Stimulated activated memory B cell treated with anti-CD40 and anti-IgM and Interleukin-4, amounts not matched to agents 10 μg/mL and 1 μg/mL and 100 μg/mL, for 72 hours (primary cell): ENCODE measurements around the gene RNLS.
"Not testable (repeated sequence)": the region's sequence is repeated elsewhere in the genome, so short reads cannot be mapped to it uniquely, and the experiment has no call there.

Experiments used
- ATAC-seq: fragments of 150-1000 bp; cut with Tn5 transposase; 2 replicates; pipeline ENCODE4 v1.10.0; 2021
- H3K27ac Mint-ChIP-seq: one replicate; pipeline ENCODE4 v1.8.0; 2022; ENCODE audit warnings: mild to moderate bottlenecking, mixed read lengths
- H3K27me3 Mint-ChIP-seq: one replicate; pipeline ENCODE4 v1.8.0; 2022; ENCODE audit warnings: mixed read lengths
- H3K36me3 Mint-ChIP-seq: one replicate; pipeline ENCODE4 v1.8.0; 2022; ENCODE audit warnings: mixed read lengths
- H3K4me1 Mint-ChIP-seq: one replicate; pipeline ENCODE4 v1.8.0; 2022; ENCODE audit warnings: mixed read lengths
- H3K4me3 Mint-ChIP-seq: one replicate; pipeline ENCODE4 v1.8.0; 2022; ENCODE audit warnings: mild to moderate bottlenecking, moderate library complexity, mixed read lengths
- H3K9me3 Mint-ChIP-seq: one replicate; pipeline ENCODE4 v1.8.0; 2022; ENCODE audit warnings: mixed read lengths

Gene RNLS

GRCh38 chr10:88489107-88489506 lies 94.0 kb downstream of the RNLS start:
- Mint-ChIP-seq H3K36me3 (peaks cover 5% of the 10 kb centered on the region), H3K9me3 (peaks cover 4% of the 10 kb centered on the region), H3K27ac (no peak overlapping the region), H3K27me3 (no peaks in the 10 kb centered on the region), H3K4me1 (peaks cover 17% of the 10 kb centered on the region), H3K4me3 (no peak overlapping the region)
- no peak for ATAC-seq

- not testable (repeated sequence) for H3K4me3 Mint-ChIP-seq, H3K27ac Mint-ChIP-seq, ATAC-seq, H3K4me1 Mint-ChIP-seq, H3K27me3 Mint-ChIP-seq
- peaks cover 11% of the 10 kb centered on the region for H3K9me3 Mint-ChIP-seq
- peaks cover 11% of the 10 kb centered on the region for H3K36me3 Mint-ChIP-seq
Observed at GRCh38 chr10:88486816-88487215, 96.3 kb downstream of the RNLS start.

GRCh38 chr10:88482220-88482619 lies 100.9 kb downstream of the RNLS start:
- Mint-ChIP-seq H3K36me3 (peaks cover 11% of the 10 kb centered on the region), H3K9me3 (peaks cover 11% of the 10 kb centered on the region), H3K27me3 (no peaks in the 10 kb centered on the region), H3K4me1 (no peaks in the 10 kb centered on the region), H3K4me3 (no peak overlapping the region), H3K27ac (no peak overlapping the region)
- ATAC-seq, result no peak

- Mint-ChIP-seq H3K4me1 (no peaks in the 10 kb centered on the region), H3K9me3 (peaks cover 7% of the 10 kb centered on the region), H3K27me3 (no peaks in the 10 kb centered on the region), H3K4me3 (no peak overlapping the region), H3K27ac (no peak overlapping the region), H3K36me3 (peaks cover 6% of the 10 kb centered on the region)
- no peak for ATAC-seq
Observed at GRCh38 chr10:88478256-88478655, 104.9 kb downstream of the RNLS start.

GRCh38 chr10:88477343-88478085 lies 105.6 kb downstream of the RNLS start:
- Mint-ChIP-seq H3K27ac (no peak overlapping the region), H3K9me3 (peaks cover 4% of the 10 kb centered on the region), H3K4me3 (no peak overlapping the region), H3K4me1 (no peaks in the 10 kb centered on the region), H3K27me3 (no peaks in the 10 kb centered on the region), H3K36me3 (peaks cover under 1% of the 10 kb centered on the region)
- no peak for ATAC-seq

DNA sequence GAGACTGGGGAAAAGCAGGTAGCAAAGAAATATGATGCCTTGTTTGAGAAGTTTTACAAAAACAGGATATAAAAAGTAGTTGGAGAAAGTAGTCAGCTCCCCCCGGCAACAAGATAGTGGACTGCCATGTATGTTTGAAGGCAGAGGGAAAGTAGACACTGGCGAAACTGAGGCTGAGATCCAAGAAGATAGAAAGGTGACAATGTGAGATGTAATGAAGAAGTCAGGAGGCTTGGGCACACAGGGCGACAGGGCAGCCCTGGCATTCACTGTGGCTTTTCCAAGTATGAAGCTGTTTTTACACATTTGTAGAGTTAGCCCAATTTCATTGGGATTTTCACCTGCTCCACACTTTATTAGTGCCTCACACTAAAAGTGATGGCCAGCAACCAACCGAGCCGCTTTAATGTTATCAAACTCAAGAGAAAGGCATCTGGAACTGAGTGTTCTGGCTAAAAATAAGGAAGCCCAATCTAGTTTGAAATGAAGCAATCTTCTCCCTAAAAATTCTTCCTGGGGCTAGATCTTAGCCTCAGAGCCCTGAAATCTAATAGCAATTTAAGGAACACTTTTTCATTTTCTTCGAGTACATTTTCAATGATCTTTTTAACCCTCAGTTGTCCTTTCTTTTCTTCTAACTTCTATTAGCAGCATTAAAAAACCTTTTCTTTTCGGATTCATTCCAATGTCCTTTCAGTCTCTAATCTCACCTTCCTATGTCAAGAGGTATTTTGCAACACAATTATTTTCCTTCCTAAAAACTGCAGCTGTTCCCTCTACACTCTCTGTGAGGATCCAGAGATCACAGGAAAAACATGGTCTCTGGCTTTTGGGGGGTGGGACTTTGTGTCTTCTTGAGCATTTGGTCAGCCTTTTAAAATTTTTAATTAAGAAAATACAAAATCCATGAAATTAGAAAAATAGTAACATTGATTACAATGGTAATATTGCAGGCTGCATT lies 108.0 kb downstream of the RNLS start:
- Mint-ChIP-seq H3K27ac (no peak overlapping the region), H3K4me1 (no peaks in the 10 kb centered on the region), H3K9me3 (no peaks in the 10 kb centered on the region), H3K36me3 (no peaks in the 10 kb centered on the region), H3K4me3 (no peak overlapping the region), H3K27me3 (no peaks in the 10 kb centered on the region)
- no peak for ATAC-seq

DNA sequence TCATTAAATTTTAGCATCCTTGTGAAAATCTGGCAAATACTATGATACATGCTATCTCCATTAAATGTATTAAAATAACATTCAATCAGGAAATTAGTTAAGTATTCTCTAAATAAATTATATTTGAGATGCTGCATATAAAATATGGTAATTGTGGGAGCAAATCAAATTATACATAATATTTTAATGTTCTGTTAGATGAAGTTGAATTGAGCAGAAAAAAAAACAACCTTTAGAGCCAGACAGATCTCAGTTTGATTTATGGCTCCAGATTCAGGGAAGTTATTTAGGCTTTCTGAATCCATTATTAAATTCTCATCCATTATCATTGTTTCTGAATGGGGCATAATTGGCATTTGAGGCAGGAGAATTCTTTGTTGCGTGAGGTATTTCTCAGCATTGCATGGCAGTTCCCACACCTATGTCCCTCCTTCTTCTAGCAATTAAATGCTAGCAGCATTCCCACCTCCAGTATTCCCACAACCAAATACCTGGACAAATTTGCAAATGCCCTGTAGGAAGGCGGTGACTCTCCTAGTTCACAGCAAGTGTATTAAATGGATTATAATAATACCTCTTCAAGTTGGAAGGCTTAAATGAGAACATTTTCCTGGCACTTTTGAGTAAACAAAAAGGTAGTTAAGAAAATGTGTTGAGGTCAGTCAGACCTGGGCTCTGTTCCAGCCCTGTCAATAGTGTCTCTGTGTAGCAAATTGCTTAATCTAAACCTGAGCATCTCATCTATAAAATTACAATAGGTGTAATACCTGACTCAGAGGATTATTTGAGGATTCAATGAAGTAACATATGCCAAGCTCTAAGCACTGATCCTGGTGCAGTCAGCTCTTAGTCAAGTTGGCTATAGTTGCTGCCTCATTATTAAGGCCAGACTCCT lies 108.9 kb downstream of the RNLS start:
- Mint-ChIP-seq H3K4me3 (no peak overlapping the region), H3K4me1 (no peaks in the 10 kb centered on the region), H3K27ac (no peak overlapping the region), H3K9me3 (no peaks in the 10 kb centered on the region), H3K36me3 (no peaks in the 10 kb centered on the region), H3K27me3 (no peaks in the 10 kb centered on the region)
- no peak for ATAC-seq

GRCh38 chr10:88472540-88472939 lies 110.6 kb downstream of the RNLS start:
- Mint-ChIP-seq H3K36me3 (no peaks in the 10 kb centered on the region), H3K27ac (no peak overlapping the region), H3K4me3 (no peak overlapping the region), H3K27me3 (no peaks in the 10 kb centered on the region), H3K9me3 (no peaks in the 10 kb centered on the region), H3K4me1 (no peaks in the 10 kb centered on the region)
- ATAC-seq, result no peak

- Mint-ChIP-seq H3K9me3 (no peaks in the 10 kb centered on the region), H3K27me3 (no peaks in the 10 kb centered on the region), H3K4me3 (no peak overlapping the region), H3K4me1 (no peaks in the 10 kb centered on the region), H3K36me3 (no peaks in the 10 kb centered on the region), H3K27ac (no peak overlapping the region)
- ATAC-seq, result no peak
Observed at GRCh38 chr10:88471899-88472298, 111.2 kb downstream of the RNLS start.

DNA sequence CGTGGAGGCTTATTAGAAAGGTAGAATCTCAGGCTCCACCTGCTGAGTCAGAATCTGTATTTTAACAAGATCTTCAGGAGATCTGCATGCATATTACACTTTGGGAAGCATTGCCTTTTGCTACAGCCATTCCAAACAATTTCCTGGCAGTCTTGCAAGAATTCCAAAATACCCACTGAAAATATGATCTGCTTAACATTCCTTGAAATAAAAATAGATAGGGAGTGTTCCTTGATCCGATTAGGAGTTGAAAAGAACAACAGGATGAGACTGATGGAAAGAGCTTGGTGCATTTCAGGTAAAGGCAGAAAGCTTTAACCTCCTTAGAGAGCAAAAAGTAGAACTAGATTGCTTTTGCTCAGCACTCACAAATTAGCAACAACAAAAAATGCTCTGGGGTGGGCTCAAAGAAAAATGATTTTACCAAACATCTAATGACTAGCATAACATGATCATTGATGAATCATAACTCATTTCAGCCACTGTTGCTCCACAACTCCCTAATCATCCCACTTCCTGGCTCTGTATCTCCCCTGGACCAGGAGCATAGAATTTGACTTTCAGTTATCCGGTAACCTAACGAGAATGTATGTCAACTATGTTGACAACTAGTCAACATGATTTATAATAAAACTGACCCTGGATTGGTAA lies 115.2 kb downstream of the RNLS start:
- ATAC-seq, result no peak
- no peaks in the 10 kb centered on the region for H3K4me1 Mint-ChIP-seq
- no peak overlapping the region for H3K27ac Mint-ChIP-seq
- H3K4me3 Mint-ChIP-seq, result no peak overlapping the region
- H3K27me3 Mint-ChIP-seq, result no peaks in the 10 kb centered on the region
- no peaks in the 10 kb centered on the region for H3K36me3 Mint-ChIP-seq
- no peaks in the 10 kb centered on the region for H3K9me3 Mint-ChIP-seq

DNA sequence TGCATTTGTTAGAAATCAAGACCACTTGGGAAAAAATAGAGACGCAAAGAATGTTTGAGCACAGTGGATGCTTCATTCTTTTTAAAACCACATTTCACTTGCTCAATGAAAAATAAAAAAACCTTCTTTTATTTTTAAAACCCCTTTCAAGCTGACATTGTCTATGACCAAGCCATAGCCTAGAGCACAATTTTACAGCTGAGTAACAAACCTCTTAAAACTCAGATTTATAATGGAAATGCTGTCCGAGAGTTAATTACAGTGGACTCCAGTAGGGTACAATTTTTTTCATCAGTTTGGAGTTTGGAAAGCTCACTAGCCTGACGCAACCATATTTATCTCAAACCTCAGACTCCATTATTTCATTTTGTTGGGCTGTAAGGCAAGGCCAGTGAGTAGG lies 116.3 kb downstream of the RNLS start:
- Mint-ChIP-seq H3K27ac (no peak overlapping the region), H3K9me3 (no peaks in the 10 kb centered on the region), H3K36me3 (no peaks in the 10 kb centered on the region), H3K4me1 (no peaks in the 10 kb centered on the region), H3K4me3 (no peak overlapping the region), H3K27me3 (no peaks in the 10 kb centered on the region)
- no peak for ATAC-seq

DNA sequence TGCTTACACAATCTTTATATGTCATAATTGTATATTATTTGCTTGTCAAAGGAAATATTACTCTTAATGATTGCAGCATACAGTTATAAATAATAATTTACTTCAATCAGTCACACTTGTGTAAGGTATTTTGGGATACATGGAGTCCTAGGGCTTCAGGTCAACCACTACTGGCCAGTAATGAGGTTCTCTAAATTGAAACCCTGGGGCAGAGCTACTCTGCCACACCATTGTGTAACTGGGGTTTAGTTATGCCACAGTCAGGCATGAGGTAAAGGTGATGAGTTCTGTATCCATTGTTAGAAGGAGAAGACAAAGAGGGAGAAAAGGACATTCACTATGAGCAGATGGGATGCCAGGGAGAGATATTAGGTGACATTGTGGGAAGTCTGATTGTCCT lies 117.4 kb downstream of the RNLS start:
- no peaks in the 10 kb centered on the region for H3K9me3 Mint-ChIP-seq
- H3K27me3 Mint-ChIP-seq, result no peaks in the 10 kb centered on the region
- no peaks in the 10 kb centered on the region for H3K36me3 Mint-ChIP-seq
- no peak for ATAC-seq
- no peak overlapping the region for H3K4me3 Mint-ChIP-seq
- no peaks in the 10 kb centered on the region for H3K4me1 Mint-ChIP-seq
- no peak overlapping the region for H3K27ac Mint-ChIP-seq

DNA sequence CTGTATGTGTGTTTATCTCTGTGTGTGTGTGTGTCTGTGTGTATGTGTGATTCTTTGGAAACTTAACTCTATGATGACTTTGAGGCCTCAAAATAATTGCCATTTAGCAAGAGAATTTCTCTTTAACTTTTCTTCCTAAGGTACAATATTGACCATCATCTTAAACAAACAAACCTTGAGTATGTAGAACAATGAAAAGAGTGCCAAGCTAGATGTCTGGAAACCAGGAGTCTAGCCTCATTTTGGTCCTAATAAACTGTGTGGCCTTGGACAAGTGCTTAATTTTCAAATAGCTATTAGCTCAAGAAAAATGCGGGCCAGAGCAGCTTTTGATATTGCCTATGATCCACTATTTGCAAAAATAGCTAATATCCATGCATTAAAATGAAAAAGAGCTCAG lies 119.3 kb downstream of the RNLS start:
- H3K4me3 Mint-ChIP-seq, result no peak overlapping the region
- H3K4me1 Mint-ChIP-seq, result no peaks in the 10 kb centered on the region
- no peak overlapping the region for H3K27ac Mint-ChIP-seq
- no peaks in the 10 kb centered on the region for H3K9me3 Mint-ChIP-seq
- no peaks in the 10 kb centered on the region for H3K27me3 Mint-ChIP-seq
- ATAC-seq, result no peak
- no peaks in the 10 kb centered on the region for H3K36me3 Mint-ChIP-seq

DNA sequence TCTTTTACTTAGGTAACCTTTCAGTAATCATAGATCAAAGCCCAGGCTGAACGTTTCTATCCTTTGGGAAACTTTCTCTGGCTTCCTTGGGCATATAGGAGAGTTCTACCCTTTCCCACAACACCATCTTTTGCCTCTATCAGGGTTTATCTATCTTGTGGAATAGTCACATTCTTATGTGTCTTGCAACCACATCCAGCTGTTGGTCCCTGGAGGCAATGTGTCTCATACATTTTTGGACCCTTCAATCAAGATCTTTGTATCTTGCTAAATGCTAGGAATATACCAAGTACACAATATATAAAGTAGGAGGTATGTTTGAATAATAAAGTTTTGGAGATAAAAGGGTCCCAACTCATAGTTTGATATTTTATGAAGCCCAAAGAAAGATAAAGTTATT lies 121.7 kb downstream of the RNLS start:
- Mint-ChIP-seq H3K4me3 (no peak overlapping the region), H3K9me3 (no peaks in the 10 kb centered on the region), H3K4me1 (no peaks in the 10 kb centered on the region), H3K36me3 (no peaks in the 10 kb centered on the region), H3K27me3 (no peaks in the 10 kb centered on the region), H3K27ac (no peak overlapping the region)
- ATAC-seq, result no peak

DNA sequence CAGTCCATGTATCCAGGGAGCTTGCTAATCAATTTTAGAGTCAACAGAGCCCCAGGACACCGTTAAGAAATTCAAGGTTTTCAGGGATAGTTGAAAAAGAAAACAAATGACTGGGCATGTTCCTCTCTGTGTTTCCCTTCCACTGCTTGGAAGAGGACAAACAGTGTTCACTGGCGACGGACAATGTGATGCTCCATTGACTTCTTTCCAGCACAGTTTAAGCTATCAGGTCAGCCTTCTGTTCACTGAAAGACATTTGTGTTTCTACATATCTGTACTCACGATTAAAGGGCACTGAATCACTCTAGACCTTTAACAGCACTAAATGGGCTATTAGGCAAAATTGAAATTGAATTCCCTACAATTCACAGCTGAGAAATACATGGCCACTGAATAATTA lies 123.6 kb downstream of the RNLS start:
- H3K4me3 Mint-ChIP-seq, result no peak overlapping the region
- no peak for ATAC-seq

More for the DNA sequence above, 123.6 kb downstream of the RNLS start:
- Mint-ChIP-seq H3K36me3 (no peaks in the 10 kb centered on the region), H3K27ac (no peak overlapping the region), H3K27me3 (no peaks in the 10 kb centered on the region), H3K9me3 (no peaks in the 10 kb centered on the region), H3K4me1 (no peaks in the 10 kb centered on the region)
